ENCODE measurements around the gene PBLD. TPM values are rescaled to one million over a fixed set of nuclear protein-coding genes. Genes with fewer than 3 reads are reported as not detected.
A peak's percentile ranks its signal among the peaks of the same experiment; 100 is the strongest.
"Not testable (repeated sequence)": the region's sequence is repeated elsewhere in the genome, so short reads cannot be mapped to it uniquely, and the experiment has no call there.

The PBLD gene
- polyA plus RNA-seq, 6 donors from 2014 or later, result 0.77 to 2.0 (median 1.00) TPM; not detected in 1

- Mint-ChIP-seq H3K27ac (peak overlapping the region in 3 of 6 donors; percentile 8 to 85 (median 19)), H3K9me3 (peaks cover 0 to 4% (median 0%) of the 10 kb centered on the region in 7 donors), H3K4me1 (no peaks in the 10 kb centered on the region), H3K4me3 (no peak overlapping the region), H3K27me3 (no peaks in the 10 kb centered on the region), H3K36me3 (no peaks in the 10 kb centered on the region)
- ATAC-seq (ENCODE audit: low read depth in 2 of 2), result no peak
- DNase-seq, result no peak
These were observed 48.4 kb downstream of the PBLD start for GRCh38 chr10:68284062-68285001.

DNA sequence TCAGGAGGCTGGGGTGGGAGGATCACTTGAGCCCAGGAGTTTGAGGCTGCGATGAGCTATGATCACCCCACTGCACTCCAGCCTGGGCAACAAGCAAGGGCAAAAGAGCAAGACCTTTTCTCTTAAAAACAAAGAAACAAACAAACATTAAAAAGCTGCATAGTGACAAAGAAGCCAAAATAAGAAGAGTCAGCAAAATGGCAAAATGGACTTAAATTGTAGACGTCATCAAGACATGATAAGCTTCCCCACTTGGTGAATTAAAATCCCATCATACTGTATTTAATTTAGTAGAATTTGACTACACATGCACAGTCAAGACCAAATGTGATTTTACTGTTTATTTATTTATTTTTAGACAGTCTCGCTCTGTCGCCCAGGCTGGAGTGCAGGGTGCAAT, 52.0 kb downstream of the PBLD start:
- Mint-ChIP-seq H3K27me3 (no peaks in the 10 kb centered on the region), H3K4me1 (no peaks in the 10 kb centered on the region), H3K27ac (no peak overlapping the region), H3K9me3 (peaks cover 0 to 35% (median 23%) of the 10 kb centered on the region in 7 donors), H3K36me3 (peaks cover 7 to 8% of the 10 kb centered on the region in 2 donors), H3K4me3 (no peak overlapping the region)
- ATAC-seq (ENCODE audit: low read depth in 2 of 2), result no peak
- DNase-seq, result no peak

GRCh38 chr10:68278906-68279753, 53.6 kb downstream of the PBLD start:
- not testable (repeated sequence) for H3K4me1 Mint-ChIP-seq; DNase-seq; ATAC-seq (ENCODE audit: low read depth in 2 of 2); H3K36me3 Mint-ChIP-seq; H3K27ac Mint-ChIP-seq; H3K27me3 Mint-ChIP-seq; H3K4me3 Mint-ChIP-seq
- H3K9me3 Mint-ChIP-seq, result peaks cover 0 to 37% (median 23%) of the 10 kb centered on the region in 7 donors

GRCh38 chr10:68277814-68278213, 54.9 kb downstream of the PBLD start:
- not testable (repeated sequence) for H3K27ac Mint-ChIP-seq; H3K4me1 Mint-ChIP-seq; ATAC-seq (ENCODE audit: low read depth in 2 of 2); H3K4me3 Mint-ChIP-seq; H3K36me3 Mint-ChIP-seq; H3K27me3 Mint-ChIP-seq; DNase-seq
- H3K9me3 Mint-ChIP-seq, result peaks cover 0 to 37% (median 23%) of the 10 kb centered on the region in 7 donors

GRCh38 chr10:68276224-68276623, 56.5 kb downstream of the PBLD start:
- Mint-ChIP-seq H3K4me3 (peak overlapping the region in 1 of 8 donors; percentile 51), H3K4me1 (peaks cover 0 to 2% (median 0%) of the 10 kb centered on the region in 3 donors), H3K9me3 (peaks cover 0 to 37% (median 23%) of the 10 kb centered on the region in 7 donors), H3K27ac (no peak overlapping the region), H3K27me3 (no peaks in the 10 kb centered on the region), H3K36me3 (peaks cover 7 to 8% of the 10 kb centered on the region in 2 donors)
- DNase-seq (no peak), ATAC-seq (ENCODE audit: low read depth in 2 of 2) (no peak)

- H3K4me3 Mint-ChIP-seq, result peak overlapping the region in 1 of 8 donors; percentile 48
- peaks cover 0 to 5% (median 0%) of the 10 kb centered on the region in 3 donors for H3K4me1 Mint-ChIP-seq
- DNase-seq, result no peak
- no peaks in the 10 kb centered on the region for H3K27me3 Mint-ChIP-seq
- peaks cover 0 to 37% (median 23%) of the 10 kb centered on the region in 7 donors for H3K9me3 Mint-ChIP-seq
- H3K36me3 Mint-ChIP-seq, result peaks cover 7 to 8% of the 10 kb centered on the region in 2 donors
- H3K27ac Mint-ChIP-seq, result no peak overlapping the region
- no peak for ATAC-seq (ENCODE audit: low read depth in 2 of 2)
These were observed 57.1 kb downstream of the PBLD start for GRCh38 chr10:68275600-68276126.

DNA sequence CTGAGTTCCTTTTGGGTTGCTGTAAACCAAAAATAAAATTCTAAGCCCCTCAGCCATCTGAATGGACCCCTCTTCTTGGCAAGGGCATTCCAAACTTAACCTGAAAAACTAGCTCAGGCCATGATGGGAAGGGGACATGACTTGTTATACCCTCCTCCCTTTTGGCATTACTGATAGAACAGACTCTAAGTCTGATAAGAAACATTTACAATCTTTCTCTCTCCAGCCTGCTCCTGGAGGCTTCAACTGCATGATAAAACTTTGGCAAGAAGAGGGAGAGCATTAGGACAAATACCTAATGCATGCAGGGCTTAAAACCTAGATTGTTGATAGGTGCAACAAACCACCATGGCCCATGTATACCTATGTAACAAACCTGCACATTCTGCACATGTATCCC, 59.9 kb downstream of the PBLD start:
- H3K27ac Mint-ChIP-seq, result no peak overlapping the region
- peaks cover 0 to 23% (median 12%) of the 10 kb centered on the region in 7 donors for H3K9me3 Mint-ChIP-seq
- peaks cover 7 to 8% of the 10 kb centered on the region in 2 donors for H3K36me3 Mint-ChIP-seq
- DNase-seq (no peak), ATAC-seq (ENCODE audit: low read depth in 2 of 2) (no peak)
- no peaks in the 10 kb centered on the region for H3K27me3 Mint-ChIP-seq
- H3K4me3 Mint-ChIP-seq, result no peak overlapping the region
- peaks cover 0 to 5% (median 0%) of the 10 kb centered on the region in 3 donors for H3K4me1 Mint-ChIP-seq

DNA sequence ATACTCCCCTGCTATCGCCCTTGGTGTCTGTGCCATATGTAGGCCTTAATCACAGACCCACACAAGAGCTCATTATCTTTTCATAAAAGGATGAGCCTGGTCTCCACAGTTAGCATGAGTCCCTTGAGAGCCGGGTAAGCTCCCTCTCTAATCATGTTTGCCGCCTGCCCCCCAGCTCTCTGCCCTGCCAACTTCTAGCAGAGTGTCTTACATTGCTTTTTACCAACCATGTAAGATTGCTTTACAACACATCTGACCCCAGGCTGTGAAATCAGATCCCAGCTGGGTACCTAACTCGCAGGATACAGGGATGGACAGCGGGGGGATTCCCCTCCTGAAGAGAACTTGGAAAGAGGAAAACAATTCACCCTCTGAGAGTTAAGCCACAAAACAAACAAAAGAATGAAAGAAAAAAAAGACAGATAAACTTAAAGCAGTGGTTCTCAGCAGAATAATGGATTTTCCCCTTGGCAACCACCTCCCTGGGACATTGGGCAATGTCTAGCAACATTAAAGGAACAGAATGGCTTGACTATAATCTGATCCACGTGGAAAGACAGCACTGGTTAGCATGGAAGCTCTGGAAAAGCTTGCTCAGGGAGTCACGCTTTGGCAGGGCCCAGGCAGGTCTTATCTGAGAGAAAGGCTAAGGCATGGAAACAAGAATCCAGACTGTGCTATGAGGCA, 61.4 kb downstream of the PBLD start:
- ATAC-seq (ENCODE audit: low read depth in 2 of 2) (no peak), DNase-seq (no peak)
- no peaks in the 10 kb centered on the region for H3K36me3 Mint-ChIP-seq
- H3K4me1 Mint-ChIP-seq, result peaks cover 0 to 5% (median 0%) of the 10 kb centered on the region in 3 donors
- no peaks in the 10 kb centered on the region for H3K27me3 Mint-ChIP-seq
- peak overlapping the region in 1 of 6 donors; percentile 80 for H3K27ac Mint-ChIP-seq
- no peak overlapping the region for H3K4me3 Mint-ChIP-seq
- peaks cover 0 to 10% (median 4%) of the 10 kb centered on the region in 7 donors for H3K9me3 Mint-ChIP-seq

GRCh38 chr10:68269562-68270290, 63.0 kb downstream of the PBLD start:
- Mint-ChIP-seq H3K9me3 (peaks cover 0 to 11% (median 5%) of the 10 kb centered on the region in 7 donors), H3K27me3 (no peaks in the 10 kb centered on the region), H3K4me3 (no peak overlapping the region), H3K36me3 (peaks cover 0 to 2% of the 10 kb centered on the region in 2 donors), H3K27ac (no peak overlapping the region), H3K4me1 (peaks cover 0 to 5% (median 0%) of the 10 kb centered on the region in 3 donors)
- ATAC-seq (ENCODE audit: low read depth in 2 of 2) (no peak), DNase-seq (no peak)

GRCh38 chr10:68261132-68261856, 71.4 kb downstream of the PBLD start:
- DNase-seq (no peak), ATAC-seq (ENCODE audit: low read depth in 2 of 2) (no peak)
- H3K27ac Mint-ChIP-seq, result peak overlapping the region in 1 of 6 donors; percentile 44
- peaks cover 2 to 15% (median 11%) of the 10 kb centered on the region in 7 donors for H3K9me3 Mint-ChIP-seq
- peak overlapping the region in 1 of 8 donors; percentile 35 for H3K4me3 Mint-ChIP-seq
- H3K4me1 Mint-ChIP-seq, result peaks cover 0 to 3% (median 2%) of the 10 kb centered on the region in 3 donors
- peaks cover 0 to 7% (median 5%) of the 10 kb centered on the region in 3 donors for H3K27me3 Mint-ChIP-seq
- H3K36me3 Mint-ChIP-seq, result peaks cover 0 to 8% of the 10 kb centered on the region in 2 donors

- Mint-ChIP-seq H3K4me3 (no peak overlapping the region), H3K4me1 (peaks cover 10 to 14% (median 13%) of the 10 kb centered on the region in 3 donors), H3K9me3 (no peaks in the 10 kb centered on the region), H3K36me3 (no peaks in the 10 kb centered on the region), H3K27me3 (peaks cover 0 to 7% (median 5%) of the 10 kb centered on the region in 3 donors), H3K27ac (no peak overlapping the region)
- DNase-seq, result no peak
- no peak for ATAC-seq (ENCODE audit: low read depth in 2 of 2)
These were observed 79.4 kb downstream of the PBLD start for GRCh38 chr10:68253346-68253745.
